Body of pancreas (tissue), 4 donors: ENCODE measurements around the gene ESF1.
"Not testable (repeated sequence)": the region's sequence is repeated elsewhere in the genome, so short reads cannot be mapped to it uniquely, and the experiment has no call there.

Source experiments
- POLR2A ChIP-seq, 3 donors: fragments of 450-650 bp; IDR thresholded peaks; one replicate each; pipeline ENCODE4 v1.6.1; 2016; ENCODE audit warnings: antibody characterized with exemption in 3 of 3, mild to moderate bottlenecking in 2 of 3
- TF ChIP-seq, protein P1 (sequence below), 7 experiments: fragments of 450-650 bp in 4 of 7; fragments of 200-600 bp in 3 of 7; sonication (generic) in 3 of 7; IDR thresholded peaks; one replicate each; pipeline ENCODE4 v1.5.1; 2016 to 2019; ENCODE audit warnings: antibody characterized with exemption in 7 of 7

DNA sequence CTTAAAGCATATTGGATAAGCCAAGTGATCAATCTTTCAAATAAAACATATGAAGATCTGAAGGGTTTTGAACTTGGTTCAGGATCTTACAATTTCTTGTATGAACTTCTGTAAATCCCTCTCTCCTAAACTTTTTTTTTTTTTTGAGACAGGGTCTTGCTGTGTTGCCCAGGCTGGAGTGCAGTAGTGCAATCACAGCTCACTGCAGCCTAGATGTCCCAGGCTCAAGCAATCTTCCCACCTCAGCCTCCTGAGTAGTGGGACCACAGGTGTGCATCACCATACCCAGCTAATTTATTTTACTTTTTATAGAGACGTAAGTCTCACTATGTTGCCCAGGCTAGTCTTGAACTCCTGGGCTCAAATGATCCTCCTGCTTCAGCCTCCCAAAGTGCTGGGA lies 46.5 kb downstream of the ESF1 start:
- TF ChIP-seq POLR2A (IDR thresholded peaks at IDR 0.05), result not testable (repeated sequence)
- TF ChIP-seq, protein P1, sequence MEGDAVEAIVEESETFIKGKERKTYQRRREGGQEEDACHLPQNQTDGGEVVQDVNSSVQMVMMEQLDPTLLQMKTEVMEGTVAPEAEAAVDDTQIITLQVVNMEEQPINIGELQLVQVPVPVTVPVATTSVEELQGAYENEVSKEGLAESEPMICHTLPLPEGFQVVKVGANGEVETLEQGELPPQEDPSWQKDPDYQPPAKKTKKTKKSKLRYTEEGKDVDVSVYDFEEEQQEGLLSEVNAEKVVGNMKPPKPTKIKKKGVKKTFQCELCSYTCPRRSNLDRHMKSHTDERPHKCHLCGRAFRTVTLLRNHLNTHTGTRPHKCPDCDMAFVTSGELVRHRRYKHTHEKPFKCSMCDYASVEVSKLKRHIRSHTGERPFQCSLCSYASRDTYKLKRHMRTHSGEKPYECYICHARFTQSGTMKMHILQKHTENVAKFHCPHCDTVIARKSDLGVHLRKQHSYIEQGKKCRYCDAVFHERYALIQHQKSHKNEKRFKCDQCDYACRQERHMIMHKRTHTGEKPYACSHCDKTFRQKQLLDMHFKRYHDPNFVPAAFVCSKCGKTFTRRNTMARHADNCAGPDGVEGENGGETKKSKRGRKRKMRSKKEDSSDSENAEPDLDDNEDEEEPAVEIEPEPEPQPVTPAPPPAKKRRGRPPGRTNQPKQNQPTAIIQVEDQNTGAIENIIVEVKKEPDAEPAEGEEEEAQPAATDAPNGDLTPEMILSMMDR (IDR thresholded peaks at IDR 0.05), result not testable (repeated sequence)
